Heart left ventricle (tissue), 16 donors: ENCODE measurements around the gene WWOX. TPM values are rescaled to one million over a fixed set of nuclear protein-coding genes. Genes with fewer than 3 reads are reported as not detected.

Experiments
- ATAC-seq, 4 donors: fragments of 200-7000 bp; cut with Tn5 transposase; one replicate each; pipeline ENCODE4 v1.9.1; 2020 to 2022; ENCODE audit warnings: moderate library complexity in 4 of 4, mild to moderate bottlenecking in 3 of 4, moderate number of reproducible peaks in 1 of 4
- DNase-seq, 5 donors: peaks; one replicate each; pipeline ENCODE4 v3.0.0-alpha.2; 2020
- H3K27ac ChIP-seq, 12 donors: fragments of 200-600 bp; sonication (generic) in 4 of 12; one replicate each; pipeline versions ENCODE4 v1.5.0 to v1.8.0; 2016 to 2022; ENCODE audit warnings: mild to moderate bottlenecking in 2 of 12
- H3K27me3 ChIP-seq, 9 donors: fragments of 200-600 bp; sonication (generic) in 2 of 9; one replicate each; pipeline versions ENCODE4 v1.5.1 to v1.8.0; 2016 to 2022; ENCODE audit warnings: mild to moderate bottlenecking in 3 of 9
- H3K36me3 ChIP-seq, 9 donors: fragments of 200-600 bp; sonication (generic) in 2 of 9; one replicate each; pipeline versions ENCODE4 v1.5.0 to v1.8.0; 2018 to 2022; ENCODE audit warnings: mild to moderate bottlenecking in 2 of 9
- H3K4me1 ChIP-seq, 12 donors: fragments of 200-600 bp; sonication (generic) in 4 of 12; one replicate each; pipeline versions ENCODE4 v1.5.0 to v1.8.0; 2016 to 2022; ENCODE audit warnings: mild to moderate bottlenecking in 3 of 12
- H3K4me3 ChIP-seq, 12 donors: fragments of 200-600 bp; sonication (generic) in 4 of 12; one replicate each; pipeline versions ENCODE4 v1.5.0 to v1.8.0; 2017 to 2022; ENCODE audit warnings: mild to moderate bottlenecking in 9 of 12, moderate library complexity in 4 of 12
- H3K9me3 ChIP-seq, 12 donors: fragments of 200-600 bp; sonication (generic) in 4 of 12; one replicate each; pipeline versions ENCODE4 v1.5.0 to v1.8.0; 2016 to 2022; ENCODE audit warnings: mild to moderate bottlenecking in 1 of 12
- CTCF ChIP-seq, 12 donors: fragments of 200-600 bp; sonication (generic) in 4 of 12; IDR thresholded peaks; one replicate each; pipeline versions ENCODE4 v1.5.0 to v1.8.0; 2018 to 2022; ENCODE audit warnings: antibody characterized with exemption in 12 of 12, mild to moderate bottlenecking in 5 of 12
- POLR2A ChIP-seq, 2 donors: fragments of 450-650 bp; IDR thresholded peaks; one replicate each; pipeline ENCODE4 v1.6.1; 2017; ENCODE audit warnings: antibody characterized with exemption in 2 of 2, mild to moderate bottlenecking in 2 of 2, moderate library complexity in 2 of 2
- WGBS, 4 donors: extraction: QIAGEN DNeasy Blood & Tissue Kit in 2 of 4; methylation state at CpG; one replicate each; pipeline versions ENCODE4 v1.1.5 to v1.1.7; 2013 to 2018; 5-methylcytosine and 5-hydroxymethylcytosine counted together
- intact Hi-C, 10 donors: fragments of 100-400 bp; cut with DNase I; formaldehyde crosslinking; loops; one replicate each; pipeline versions ENCODE4 v1.11.1 to v1.14.2; 2022
- polyA plus RNA-seq, 2 donors: library from polyadenylated mRNA; stranded (reverse); fragments of 200-250 nt; gene quantifications; one replicate each; pipeline ENCODE4 v1.2.3, GENCODE V29; 2013
- total RNA-seq, 9 donors: library from RNA; depleted of rRNA in 2 of 9; stranded (reverse); fragments of >200 nt in 2 of 9; fragmentation: NEBNext Ultra II Directional in 3 of 9; extraction: Animal tissue kit (Norgen Biotek cat#: 25700) in 3 of 9; gene quantifications; one replicate each; pipeline versions ENCODE4 v1.1.0 to v1.2.4, GENCODE V29; 2016 to 2023
- donor health status: ischemic (EF 13 %, LVEDD 7.1; RV severe dilation, severe dysfunction).
- donor health status: healthy with polysubstance abuse.
- donor health status: DM: no; HTN: yes; CAD: no.
- donor health status: DM: no; HTN: no; CAD: no.
- donor health status: ischemic (EF 25% LVEDD 6.9; RV normal size, moderate dysfunction).
- donor health status: ischemic (EF 25% LVEDD 5.7; RV mildly dilated, moderate dysfunction).
- donor health status: healthy.
- donor health status: DM: yes; HTN: yes; CAD: no.
- donor health status: ischemic (EF 35%, LVEDD 5.7; RV mildly dilated, moderate dysfunction).
- donor health status: nonischemic (EF 11% LVEDD 7.7; RV severe dilation, severe dysfunction).
- donor health status: DM: yes; HTN: yes; CAD: no.
- donor health status: PGD.
- donor health status: ischemic (EF 29% LVEDD 5.4; RV normal size, mild dysfunction).
- donor health status: nonischemic (EF 23%, LVEDD 6.1; RV moderate dilation, normal function).

The WWOX gene
- total and polyA plus RNA-seq, 11 donors, result 4.3 to 18.3 (median 9.1) TPM

GRCh38 chr16:78664811-78665772 lies 565.6 kb downstream of the WWOX start:
- no peak for TF ChIP-seq CTCF (IDR thresholded peaks at IDR 0.05)
- TF ChIP-seq POLR2A (IDR thresholded peaks at IDR 0.05), result no peak
- intact Hi-C loops, result no loop called here
- WGBS, 4 donors, result 89 to 91% (median 90%) methylated on average over 19 of the region's 19 CpGs
- Histone ChIP-seq H3K27ac (no peak overlapping the region), H3K27me3 (no peaks in the 10 kb centered on the region), H3K4me1 (peaks cover 0 to 17% (median 8%) of the 10 kb centered on the region in 12 donors), H3K4me3 (no peak overlapping the region), H3K36me3 (no peaks in the 10 kb centered on the region), H3K9me3 (no peaks in the 10 kb centered on the region)
- ATAC-seq, result no peak
- DNase-seq, result no peak

- Histone ChIP-seq H3K36me3 (no peaks in the 10 kb centered on the region), H3K27ac (no peak overlapping the region), H3K27me3 (no peaks in the 10 kb centered on the region), H3K9me3 (no peaks in the 10 kb centered on the region), H3K4me1 (peaks cover 0 to 22% (median 8%) of the 10 kb centered on the region in 12 donors), H3K4me3 (no peak overlapping the region)
- no peak for ATAC-seq
- intact Hi-C loops, result no loop called here
- no peak for DNase-seq
- no peak for TF ChIP-seq POLR2A (IDR thresholded peaks at IDR 0.05)
- WGBS, 4 donors, result 89 to 92% (median 91%) methylated on average over 4 of the region's 4 CpGs
Measured at GRCh38 chr16:78666318-78666717, 566.9 kb downstream of the WWOX start.

GRCh38 chr16:78667675-78668074 lies 568.2 kb downstream of the WWOX start:
- TF ChIP-seq CTCF (IDR thresholded peaks at IDR 0.05), result no peak
- TF ChIP-seq POLR2A (IDR thresholded peaks at IDR 0.05), result no peak
- ATAC-seq, result no peak
- H3K9me3 ChIP-seq, result no peaks in the 10 kb centered on the region
- peaks cover 0 to 22% (median 8%) of the 10 kb centered on the region in 12 donors for H3K4me1 ChIP-seq
- no peaks in the 10 kb centered on the region for H3K27me3 ChIP-seq
- intact Hi-C loops, result no loop called here
- DNase-seq, result no peak
- H3K4me3 ChIP-seq, result no peak overlapping the region
- no peak overlapping the region for H3K27ac ChIP-seq
- no peaks in the 10 kb centered on the region for H3K36me3 ChIP-seq
- 87 to 99% (median 98%) methylated on average over 5 of the region's 5 CpGs for WGBS, 4 donors

- intact Hi-C loops, result no loop called here
- ATAC-seq (no peak), DNase-seq (no peak)
- no peaks in the 10 kb centered on the region for H3K36me3 ChIP-seq
- peaks cover 0 to 22% (median 8%) of the 10 kb centered on the region in 12 donors for H3K4me1 ChIP-seq
- H3K27me3 ChIP-seq, result no peaks in the 10 kb centered on the region
- WGBS, 4 donors, result 84 to 99% (median 98%) methylated on average over 3 of the region's 3 CpGs
- H3K4me3 ChIP-seq, result no peak overlapping the region
- H3K27ac ChIP-seq, result no peak overlapping the region
- no peaks in the 10 kb centered on the region for H3K9me3 ChIP-seq
- TF ChIP-seq CTCF (IDR thresholded peaks at IDR 0.05) (no peak), POLR2A (IDR thresholded peaks at IDR 0.05) (no peak)
Measured at GRCh38 chr16:78668393-78668792, 568.9 kb downstream of the WWOX start.
